Measurements from ENCODE around the gene ACSF2.

Gene ACSF2

DNA sequence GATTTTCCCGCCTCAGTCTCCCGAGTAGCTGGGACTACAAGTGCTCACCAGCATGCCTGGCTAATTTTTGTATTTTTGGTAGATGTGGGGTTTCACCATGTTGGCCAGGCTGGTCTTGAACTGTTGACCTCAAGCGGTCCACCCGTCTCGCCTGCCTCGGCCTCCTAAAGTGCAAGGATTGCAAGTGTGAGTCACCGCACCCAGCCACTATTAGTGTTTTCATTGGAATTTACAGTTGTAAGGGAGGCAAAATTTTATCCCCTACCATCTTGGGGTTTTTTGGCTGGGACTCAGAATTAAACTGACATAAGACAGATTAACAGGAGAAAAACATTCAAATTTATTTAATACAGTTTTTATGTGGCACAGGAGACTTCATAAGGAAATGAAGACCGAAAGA is 69.9 kb downstream of the ACSF2 start:
- in situ Hi-C loops (cut with MboI; ENCODE audit: low pct_unique_long_range_greater_than_20kb, low sequenced_read_pairs, unreplicated experiment), result no loop called here
- TF ChIP-seq, protein P1, sequence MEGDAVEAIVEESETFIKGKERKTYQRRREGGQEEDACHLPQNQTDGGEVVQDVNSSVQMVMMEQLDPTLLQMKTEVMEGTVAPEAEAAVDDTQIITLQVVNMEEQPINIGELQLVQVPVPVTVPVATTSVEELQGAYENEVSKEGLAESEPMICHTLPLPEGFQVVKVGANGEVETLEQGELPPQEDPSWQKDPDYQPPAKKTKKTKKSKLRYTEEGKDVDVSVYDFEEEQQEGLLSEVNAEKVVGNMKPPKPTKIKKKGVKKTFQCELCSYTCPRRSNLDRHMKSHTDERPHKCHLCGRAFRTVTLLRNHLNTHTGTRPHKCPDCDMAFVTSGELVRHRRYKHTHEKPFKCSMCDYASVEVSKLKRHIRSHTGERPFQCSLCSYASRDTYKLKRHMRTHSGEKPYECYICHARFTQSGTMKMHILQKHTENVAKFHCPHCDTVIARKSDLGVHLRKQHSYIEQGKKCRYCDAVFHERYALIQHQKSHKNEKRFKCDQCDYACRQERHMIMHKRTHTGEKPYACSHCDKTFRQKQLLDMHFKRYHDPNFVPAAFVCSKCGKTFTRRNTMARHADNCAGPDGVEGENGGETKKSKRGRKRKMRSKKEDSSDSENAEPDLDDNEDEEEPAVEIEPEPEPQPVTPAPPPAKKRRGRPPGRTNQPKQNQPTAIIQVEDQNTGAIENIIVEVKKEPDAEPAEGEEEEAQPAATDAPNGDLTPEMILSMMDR (IDR thresholded peaks at IDR 0.05; ENCODE audit: extremely low read depth, insufficient read depth, missing control alignments), result no peak
- DNase-seq (ENCODE audit: low spot score), result no peak

DNA sequence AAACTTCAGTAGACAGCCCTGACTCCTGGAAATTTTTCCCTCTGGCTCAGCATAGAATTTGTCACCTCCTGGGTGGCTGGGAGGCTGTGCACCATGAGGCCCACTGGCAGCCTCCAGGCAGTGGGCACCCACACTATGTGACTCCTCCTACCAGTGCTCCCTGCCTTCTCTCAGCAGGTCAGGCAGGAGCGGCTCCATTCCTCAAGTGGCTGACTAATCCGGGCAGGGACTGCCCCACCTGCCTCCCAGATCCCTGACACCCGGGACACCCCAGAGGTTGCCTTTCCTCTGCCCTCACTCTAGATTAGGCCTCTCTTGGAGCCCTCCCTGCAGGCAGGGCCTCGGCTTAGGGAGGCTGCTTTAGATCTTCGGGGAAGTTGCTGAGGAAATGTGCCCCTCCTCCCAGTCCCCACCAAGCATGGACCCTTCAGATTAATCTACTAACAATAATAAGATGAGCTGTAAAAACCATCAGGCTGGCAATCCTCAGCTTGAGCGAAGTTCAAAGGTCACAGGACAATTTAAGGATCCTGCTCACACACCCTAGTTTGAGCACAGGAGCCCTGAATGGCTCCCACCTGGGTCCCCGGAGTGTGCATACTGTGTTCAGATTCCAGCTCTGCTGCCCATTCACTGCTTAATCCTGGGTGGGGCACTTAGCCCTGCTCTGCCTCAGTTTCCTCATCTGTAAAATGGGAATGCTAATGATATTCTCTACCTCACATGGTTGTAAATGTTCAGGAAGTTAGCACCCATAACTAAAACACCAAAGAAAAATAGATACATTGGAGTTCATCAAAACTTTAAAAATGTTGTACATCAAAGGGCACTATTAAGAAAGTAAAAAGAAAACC is 72.2 kb downstream of the ACSF2 start:
- DNase-seq (ENCODE audit: low spot score), result no peak
- in situ Hi-C loops (cut with MboI; ENCODE audit: low pct_unique_long_range_greater_than_20kb, low sequenced_read_pairs, unreplicated experiment), result no loop called here
- TF ChIP-seq, protein P1 (IDR thresholded peaks at IDR 0.05; ENCODE audit: extremely low read depth, insufficient read depth, missing control alignments), result no peak

DNA sequence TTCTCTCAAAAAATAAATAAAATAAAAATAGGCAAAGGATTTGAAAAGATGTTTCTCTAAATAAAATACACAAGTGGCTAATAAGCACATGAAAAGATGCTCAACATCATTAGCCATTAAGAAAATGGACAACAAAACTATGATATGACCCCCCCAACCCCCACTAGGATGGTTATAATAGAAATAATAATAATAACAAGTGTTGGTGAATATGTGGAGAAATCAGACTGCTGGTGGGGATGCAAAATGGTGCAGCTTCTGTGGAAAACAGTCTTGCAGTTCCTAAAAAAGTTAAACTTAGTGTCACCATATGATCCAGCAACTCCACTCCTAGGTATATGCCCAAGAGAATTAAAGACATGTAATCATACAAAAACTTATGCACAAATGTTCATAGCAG is 73.3 kb downstream of the ACSF2 start:
- TF ChIP-seq, protein P1 (IDR thresholded peaks at IDR 0.05; ENCODE audit: extremely low read depth, insufficient read depth, missing control alignments), result no peak
- in situ Hi-C loops (cut with MboI; ENCODE audit: low pct_unique_long_range_greater_than_20kb, low sequenced_read_pairs, unreplicated experiment), result no loop called here
- DNase-seq (ENCODE audit: low spot score), result no peak

DNA sequence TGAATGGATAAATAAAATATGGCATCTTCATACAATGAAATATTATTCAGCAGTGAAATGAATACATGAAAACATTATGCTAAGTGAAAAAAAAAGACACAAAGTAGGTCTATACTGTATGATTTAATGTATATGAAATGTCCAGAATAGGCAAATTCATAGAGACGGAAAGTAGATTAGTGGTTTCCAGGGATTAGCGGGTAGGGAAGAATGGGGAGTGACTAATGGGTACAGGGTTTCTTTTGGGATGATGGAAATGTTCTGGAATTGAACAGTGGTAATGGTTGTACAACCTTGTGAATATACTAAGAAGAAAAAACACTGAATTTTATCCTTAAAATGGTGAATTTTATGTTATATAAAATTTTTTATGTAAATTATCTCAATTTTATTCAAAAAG is 73.7 kb downstream of the ACSF2 start:
- no peak for DNase-seq (ENCODE audit: low spot score)
- in situ Hi-C loops (cut with MboI; ENCODE audit: low pct_unique_long_range_greater_than_20kb, low sequenced_read_pairs, unreplicated experiment), result no loop called here
- TF ChIP-seq, protein P1 (IDR thresholded peaks at IDR 0.05; ENCODE audit: extremely low read depth, insufficient read depth, missing control alignments), result no peak

DNA sequence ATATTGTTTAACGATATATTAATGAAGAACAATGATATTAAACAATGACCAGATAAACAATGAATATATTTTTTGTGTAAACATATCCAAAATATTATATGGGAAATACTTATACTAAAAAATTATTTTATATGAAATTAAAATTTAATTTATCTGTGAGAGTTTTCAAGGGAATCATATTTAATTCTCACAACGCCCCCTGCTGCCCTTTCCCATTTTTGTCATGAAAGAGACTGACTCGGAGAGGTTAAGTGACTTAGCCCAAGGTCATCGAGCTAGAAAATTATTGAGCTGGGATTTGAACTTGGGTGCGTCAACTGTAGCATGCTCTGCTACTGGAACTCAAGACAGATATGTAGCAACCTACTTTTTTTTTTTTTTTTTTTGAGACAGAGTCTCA is 75.0 kb downstream of the ACSF2 start:
- no peak for DNase-seq (ENCODE audit: low spot score)
- TF ChIP-seq, protein P1 (IDR thresholded peaks at IDR 0.05; ENCODE audit: extremely low read depth, insufficient read depth, missing control alignments), result peak; percentile 41
- in situ Hi-C loops (cut with MboI; ENCODE audit: low pct_unique_long_range_greater_than_20kb, low sequenced_read_pairs, unreplicated experiment), result no loop called here

DNA sequence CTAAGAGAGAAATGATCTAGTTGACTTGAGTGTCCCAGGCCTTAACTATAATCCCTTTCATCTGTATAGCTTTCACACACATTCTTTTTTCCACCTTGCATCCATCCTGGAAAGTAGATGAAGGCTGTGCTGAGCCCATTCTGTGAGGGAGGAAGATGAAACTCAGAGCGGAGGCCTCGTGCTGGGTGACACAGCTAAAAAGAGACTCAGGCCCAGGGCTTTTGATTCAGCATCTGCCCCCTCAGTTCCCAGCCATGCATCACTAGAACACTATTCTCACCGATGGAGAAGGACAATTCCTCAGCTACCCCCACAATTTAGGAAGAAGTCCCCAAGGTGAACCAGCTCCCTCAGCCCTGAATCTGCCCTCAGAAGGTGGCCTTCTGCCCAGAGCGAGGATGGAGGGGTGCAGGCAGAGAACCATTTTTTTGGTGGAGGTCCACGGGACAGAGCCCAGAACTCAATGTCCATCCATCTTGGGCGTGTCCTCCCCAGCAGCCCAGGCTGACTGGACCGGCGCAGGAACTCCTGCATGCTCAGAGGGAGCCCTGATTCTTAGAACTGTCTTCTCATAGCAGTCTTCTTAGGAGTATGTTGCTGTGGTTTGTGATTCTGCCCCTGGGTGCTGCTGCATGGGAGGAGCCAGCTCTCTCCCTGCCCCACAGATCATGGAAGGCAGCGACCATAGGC is 76.4 kb downstream of the ACSF2 start:
- no peak for DNase-seq (ENCODE audit: low spot score)
- TF ChIP-seq, protein P1 (IDR thresholded peaks at IDR 0.05; ENCODE audit: extremely low read depth, insufficient read depth, missing control alignments), result no peak
- in situ Hi-C loops (cut with MboI; ENCODE audit: low pct_unique_long_range_greater_than_20kb, low sequenced_read_pairs, unreplicated experiment), result no loop called here
